Measurements from ENCODE around the gene ZDHHC22. TPM values are rescaled to one million over a fixed set of nuclear protein-coding genes. Genes with fewer than 3 reads are reported as not detected.

ZDHHC22 gene
- total and polyA plus RNA-seq, 2 of the 13 experiments (the other 11 are each of a cell fraction or from before 2014, with no cell fraction given): not detected

DNA sequence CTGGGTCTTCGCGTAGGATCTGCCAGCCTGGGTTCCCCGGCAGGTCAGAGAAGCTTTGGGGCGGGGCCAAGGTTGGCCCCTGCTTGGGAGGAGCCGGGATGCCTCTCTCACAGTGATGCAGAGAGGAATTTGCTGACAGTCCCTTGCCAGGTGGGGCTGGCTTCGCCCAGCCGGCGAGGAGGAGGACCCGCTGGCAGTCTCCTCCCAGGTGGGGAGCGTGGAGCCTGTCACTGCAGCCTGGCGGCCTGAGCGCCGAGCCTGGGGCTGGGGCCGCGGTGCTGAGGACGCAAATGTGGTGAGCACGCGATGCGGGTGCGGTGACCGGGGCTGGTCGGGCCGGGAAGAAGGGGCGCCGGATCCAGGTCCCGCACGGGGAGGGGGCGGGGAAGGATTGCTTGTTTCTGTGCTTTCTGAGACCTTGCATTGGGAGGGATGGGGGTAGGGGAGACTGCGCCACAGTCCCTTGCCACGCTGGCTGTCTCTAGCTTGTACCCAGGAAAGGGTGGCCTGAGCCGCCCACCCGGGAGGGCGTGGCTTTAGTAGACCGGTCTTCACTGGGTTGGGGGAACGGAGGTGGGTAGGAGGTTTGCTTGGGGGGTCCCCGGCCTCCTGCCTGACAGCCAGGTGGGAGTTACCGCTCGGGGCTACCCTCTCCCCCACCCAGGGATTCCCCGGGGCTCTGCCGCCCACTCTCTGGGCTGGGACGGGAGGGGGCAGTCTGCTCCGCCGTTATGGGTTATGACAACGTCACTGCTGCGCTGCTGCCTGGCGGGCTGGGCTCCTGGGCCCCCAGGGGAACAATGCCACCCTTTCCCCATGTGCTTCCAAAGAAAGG, 40.2 kb upstream of the ZDHHC22 start, which contains the start of gene TMEM63C (continued):
- TF ChIP-seq ATF7-NPFF (CRISPR knock-in tag; IDR thresholded peaks at IDR 0.05; ENCODE audit: low read depth) (no peak), MAFF (IDR thresholded peaks at IDR 0.05; ENCODE audit: low read depth, low read length) (no peak), PRPF4 (IDR thresholded peaks at IDR 0.05; ENCODE audit: low read depth, low read length, poor library complexity, severe bottlenecking) (no peak), SPEN (CRISPR knock-in tag; IDR thresholded peaks at IDR 0.05; ENCODE audit: low read depth) (no peak), YY1 (IDR thresholded peaks at IDR 0.05; ENCODE audit: insufficient read depth, insufficient replicate concordance, low read depth, low read length) (peak; percentile 18), AHR (CRISPR knock-in tag; IDR thresholded peaks at IDR 0.05) (no peak), ZNF713 (CRISPR knock-in tag; IDR thresholded peaks at IDR 0.05) (no peak), RFXAP (CRISPR knock-in tag; IDR thresholded peaks at IDR 0.05; ENCODE audit: borderline replicate concordance) (no peak), ARID4A (CRISPR knock-in tag; IDR thresholded peaks at IDR 0.05; ENCODE audit: borderline replicate concordance) (0 out of 2 replicates have a peak, but pooled peaks have one; percentile 21), ZNF296 (CRISPR knock-in tag; conservative IDR thresholded peaks at IDR 0.05) (no peak), HMGXB4 (CRISPR knock-in tag; IDR thresholded peaks at IDR 0.05; ENCODE audit: borderline replicate concordance in 1 of 2, low read depth in 1 of 2) (0 out of 4 replicates have a peak, but pooled peaks of 1 of the 2 experiments have one; percentile 36), ZFP36L2 (CRISPR knock-in tag; IDR thresholded peaks at IDR 0.05) (no peak), ZNF10 (CRISPR knock-in tag; IDR thresholded peaks at IDR 0.05; ENCODE audit: borderline replicate concordance, low read depth) (no peak), SIX4 (CRISPR knock-in tag; IDR thresholded peaks at IDR 0.05) (no peak)
- TF ChIP-seq, protein P1, sequence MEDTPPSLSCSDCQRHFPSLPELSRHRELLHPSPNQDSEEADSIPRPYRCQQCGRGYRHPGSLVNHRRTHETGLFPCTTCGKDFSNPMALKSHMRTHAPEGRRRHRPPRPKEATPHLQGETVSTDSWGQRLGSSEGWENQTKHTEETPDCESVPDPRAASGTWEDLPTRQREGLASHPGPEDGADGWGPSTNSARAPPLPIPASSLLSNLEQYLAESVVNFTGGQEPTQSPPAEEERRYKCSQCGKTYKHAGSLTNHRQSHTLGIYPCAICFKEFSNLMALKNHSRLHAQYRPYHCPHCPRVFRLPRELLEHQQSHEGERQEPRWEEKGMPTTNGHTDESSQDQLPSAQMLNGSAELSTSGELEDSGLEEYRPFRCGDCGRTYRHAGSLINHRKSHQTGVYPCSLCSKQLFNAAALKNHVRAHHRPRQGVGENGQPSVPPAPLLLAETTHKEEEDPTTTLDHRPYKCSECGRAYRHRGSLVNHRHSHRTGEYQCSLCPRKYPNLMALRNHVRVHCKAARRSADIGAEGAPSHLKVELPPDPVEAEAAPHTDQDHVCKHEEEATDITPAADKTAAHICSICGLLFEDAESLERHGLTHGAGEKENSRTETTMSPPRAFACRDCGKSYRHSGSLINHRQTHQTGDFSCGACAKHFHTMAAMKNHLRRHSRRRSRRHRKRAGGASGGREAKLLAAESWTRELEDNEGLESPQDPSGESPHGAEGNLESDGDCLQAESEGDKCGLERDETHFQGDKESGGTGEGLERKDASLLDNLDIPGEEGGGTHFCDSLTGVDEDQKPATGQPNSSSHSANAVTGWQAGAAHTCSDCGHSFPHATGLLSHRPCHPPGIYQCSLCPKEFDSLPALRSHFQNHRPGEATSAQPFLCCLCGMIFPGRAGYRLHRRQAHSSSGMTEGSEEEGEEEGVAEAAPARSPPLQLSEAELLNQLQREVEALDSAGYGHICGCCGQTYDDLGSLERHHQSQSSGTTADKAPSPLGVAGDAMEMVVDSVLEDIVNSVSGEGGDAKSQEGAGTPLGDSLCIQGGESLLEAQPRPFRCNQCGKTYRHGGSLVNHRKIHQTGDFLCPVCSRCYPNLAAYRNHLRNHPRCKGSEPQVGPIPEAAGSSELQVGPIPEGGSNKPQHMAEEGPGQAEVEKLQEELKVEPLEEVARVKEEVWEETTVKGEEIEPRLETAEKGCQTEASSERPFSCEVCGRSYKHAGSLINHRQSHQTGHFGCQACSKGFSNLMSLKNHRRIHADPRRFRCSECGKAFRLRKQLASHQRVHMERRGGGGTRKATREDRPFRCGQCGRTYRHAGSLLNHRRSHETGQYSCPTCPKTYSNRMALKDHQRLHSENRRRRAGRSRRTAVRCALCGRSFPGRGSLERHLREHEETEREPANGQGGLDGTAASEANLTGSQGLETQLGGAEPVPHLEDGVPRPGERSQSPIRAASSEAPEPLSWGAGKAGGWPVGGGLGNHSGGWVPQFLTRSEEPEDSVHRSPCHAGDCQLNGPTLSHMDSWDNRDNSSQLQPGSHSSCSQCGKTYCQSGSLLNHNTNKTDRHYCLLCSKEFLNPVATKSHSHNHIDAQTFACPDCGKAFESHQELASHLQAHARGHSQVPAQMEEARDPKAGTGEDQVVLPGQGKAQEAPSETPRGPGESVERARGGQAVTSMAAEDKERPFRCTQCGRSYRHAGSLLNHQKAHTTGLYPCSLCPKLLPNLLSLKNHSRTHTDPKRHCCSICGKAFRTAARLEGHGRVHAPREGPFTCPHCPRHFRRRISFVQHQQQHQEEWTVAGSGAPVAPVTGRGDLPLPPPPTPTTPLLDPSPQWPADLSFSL (CRISPR knock-in tag; IDR thresholded peaks at IDR 0.05): no peak

Data from HepG2 (cell line).